GM12878 (cell line): Measurements from ENCODE around the gene STT3B. TPM values are rescaled to one million over a fixed set of nuclear protein-coding genes. Genes with fewer than 3 reads are reported as not detected.

Source experiments
- ATAC-seq: fragments of 200-7000 bp; cut with Tn5 transposase; 3 replicates; pipeline ENCODE4 v1.9.1; 2020; ENCODE audit warnings: mild to moderate bottlenecking, moderate library complexity
- BruUV-seq: library from RNA; stranded (reverse); fragments of 400-500 nt; replicated peaks from 2 replicates; lab custom pipeline; 2021; lab: Mats Ljungman, UMichigan
- CTCF ChIA-PET: fragments of 300-600 bp; sonication (Branson Sonifier 250); formaldehyde crosslinking; extraction: SDS; loops from one replicate; lab custom pipeline; 2021; ENCODE audit warnings: inconsistent platforms; lab: Yijun Ruan, JAX
- POLR2A ChIA-PET: fragments of 350-600 bp; formaldehyde crosslinking; extraction: SDS; loops from one replicate; lab custom pipeline; 2021; ENCODE audit warnings: inconsistent platforms; lab: Charles Lee
- RAD21 ChIA-PET: fragments of 300-600 bp; sonication (Branson Sonifier 250); formaldehyde crosslinking; loops from one replicate; lab custom pipeline; 2023; ENCODE audit warnings: antibody characterized with exemption; ENCODE audit not compliant: unreplicated experiment; lab: Charles Lee
- SMC1A ChIA-PET: fragments of 300-600 bp; sonication (Branson Sonifier 250); formaldehyde crosslinking; loops from one replicate; lab custom pipeline; 2023; ENCODE audit not compliant: unreplicated experiment, uncharacterized antibody; lab: Charles Lee
- DNase-seq: peaks from one replicate; pipeline ENCODE4 v3.0.0-alpha.2; 2011; ENCODE audit warnings: low read depth, low spot score
- FAIRE-seq: peaks from 3 replicates; lab custom pipeline; 2011; peaks lifted over from hg19 to GRCh38; lab: Jason Lieb, UNC
- H2AFZ ChIP-seq: 2 replicates; pipeline ENCODE4 v1.6.0; 2011; ENCODE audit warnings: low read depth, low read length, control low read depth; ENCODE audit not compliant: control insufficient read depth
- H3K27ac ChIP-seq: 2 replicates; pipeline ENCODE4 v1.5.1; 2011; ENCODE audit warnings: control low read depth; ENCODE audit not compliant: control insufficient read depth, insufficient read depth
- H3K27me3 ChIP-seq, 2 experiments: replicated peaks in 1 of 2; 2 replicates each; pipeline versions ENCODE4 v1.6.0 to v1.6.1; 2011; ENCODE audit warnings: low read length in 1 of 2; ENCODE audit not compliant: control insufficient read depth in 2 of 2, insufficient read depth in 2 of 2
- H3K36me3 ChIP-seq, 2 experiments: 2 replicates each; pipeline ENCODE4 v1.5.1; 2011; ENCODE audit warnings: low read length in 1 of 2; ENCODE audit not compliant: control insufficient read depth in 2 of 2, insufficient read depth in 2 of 2
- H3K4me1 ChIP-seq: 2 replicates; pipeline ENCODE4 v1.6.1; 2011; ENCODE audit warnings: mild to moderate bottlenecking, low read length, moderate library complexity, mixed read lengths; ENCODE audit not compliant: control insufficient read depth, insufficient read depth
- H3K4me2 ChIP-seq: 2 replicates; pipeline ENCODE4 v1.6.0; 2011; ENCODE audit warnings: control low read depth; ENCODE audit not compliant: control insufficient read depth, insufficient read depth
- H3K4me3 ChIP-seq: fragments of 200-600 bp; sonication (generic); 2 replicates; pipeline ENCODE4 v1.5.1; 2016
- H3K79me2 ChIP-seq: 2 replicates; pipeline ENCODE4 v1.6.0; 2011; ENCODE audit warnings: low read length; ENCODE audit not compliant: control insufficient read depth, insufficient read depth
- H3K9ac ChIP-seq: 2 replicates; pipeline ENCODE4 v1.8.0; 2011; ENCODE audit warnings: low read length, control low read depth, mixed read lengths; ENCODE audit not compliant: control insufficient read depth, insufficient read depth
- H3K9me3 ChIP-seq: replicated peaks from 3 replicates; pipeline ENCODE4 v1.5.1; 2011; ENCODE audit warnings: mild to moderate bottlenecking, low read length; ENCODE audit not compliant: control insufficient read depth, insufficient read depth
- H4K20me1 ChIP-seq: 2 replicates; pipeline ENCODE4 v1.6.0; 2011; ENCODE audit not compliant: control insufficient read depth, insufficient read depth
- E2F8 ChIP-seq: fragments of 450-650 bp; IDR thresholded peaks from 2 replicates; pipeline ENCODE4 v1.6.1; 2018; ENCODE audit warnings: mild to moderate bottlenecking, low read depth, moderate library complexity; ENCODE audit not compliant: partially characterized antibody
- GABPA ChIP-seq: IDR thresholded peaks from 2 replicates; pipeline ENCODE4 v1.6.1; 2014; ENCODE audit warnings: antibody characterized with exemption, low read depth, mild to moderate bottlenecking, inconsistent platforms
- GATAD2B ChIP-seq: fragments of 450-650 bp; conservative IDR thresholded peaks from 2 replicates; pipeline ENCODE4 v1.6.1; 2017; ENCODE audit warnings: low read depth, mild to moderate bottlenecking, moderate library complexity
- LARP7 ChIP-seq: fragments of 450-650 bp; IDR thresholded peaks from 2 replicates; pipeline ENCODE4 v1.6.1; 2017; ENCODE audit warnings: mild to moderate bottlenecking
- MEF2A ChIP-seq: IDR thresholded peaks from 2 replicates; pipeline ENCODE4 v1.6.1; 2011; ENCODE audit warnings: low read depth, mild to moderate bottlenecking, low read length, moderate library complexity; ENCODE audit not compliant: insufficient read depth
- SIX5 ChIP-seq: IDR thresholded peaks from 2 replicates; pipeline ENCODE4 v1.6.1; 2011; ENCODE audit warnings: mild to moderate bottlenecking, low read depth, low read length, moderate library complexity; ENCODE audit not compliant: severe bottlenecking
- STAT3 ChIP-seq: IDR thresholded peaks from 2 replicates; pipeline ENCODE4 v1.6.1; 2011; ENCODE audit warnings: low read depth, low read length, improper control_type of control experiment
- TCF7 ChIP-seq: IDR thresholded peaks from 2 replicates; pipeline ENCODE4 v1.6.1; 2014; ENCODE audit warnings: antibody characterized with exemption, borderline replicate concordance
- WGBS: methylation state at CpG from one replicate; pipeline ENCODE4 v1.1.6; 2016; ENCODE audit warnings: low lambda C conversion rate; ENCODE audit not compliant: insufficient replicate concordance, insufficient coverage; ENCODE audit errors: missing lambda C conversion rate; 5-methylcytosine and 5-hydroxymethylcytosine counted together
- in situ Hi-C: fragments of 300-500 bp; cut with MboI; formaldehyde crosslinking; loops from 9 replicates; pipeline ENCODE4 v1.14.3; 2018; ENCODE audit warnings: mixed read lengths
- intact Hi-C: fragments of 100-400 bp; cut with micrococcal nuclease; formaldehyde crosslinking; loops from one replicate; pipeline ENCODE4 v1.14.2; 2022; ENCODE audit not compliant: unreplicated experiment
- polyA plus RNA-seq, 11 experiments: library from polyadenylated mRNA; depleted of rRNA in 4 of 11; unstranded in 6 of 11; stranded (reverse) in 5 of 11; fragments of >200 nt; fragmentation: Nextera tagmentation in 4 of 11; fragmentation: Illumina TruSeq in 1 of 11; extraction: Ambion mirVana in 4 of 11; extraction: Trizol in 1 of 11; gene quantifications; 1 replicate in 1 of 11; 2 replicates in 10 of 11; pipeline versions ENCODE4 v1.2.1 to v1.2.3, GENCODE V29; 2011 to 2016; ENCODE audit warnings: inconsistent platforms in 2 of 11, missing spikeins in 2 of 11, low read depth in 1 of 11
- total RNA-seq, 4 experiments: library from RNA; depleted of rRNA in 3 of 4; stranded (reverse); fragments of >200 nt in 3 of 4; fragmentation: Illumina TruSeq in 1 of 4; extraction: Trizol in 1 of 4; gene quantifications; 2 replicates each; pipeline versions ENCODE4 v1.2.1 to v1.2.3, GENCODE V29; 2013 to 2021
- TF ChIP-seq, protein P1 (sequence below): fragments of 450-650 bp; IDR thresholded peaks from 2 replicates; pipeline ENCODE4 v1.6.1; 2017; ENCODE audit warnings: mild to moderate bottlenecking, moderate library complexity
- TF ChIP-seq, protein P2 (sequence below): fragments of 450-650 bp; IDR thresholded peaks from 2 replicates; pipeline ENCODE4 v1.6.1; 2017; ENCODE audit warnings: mild to moderate bottlenecking

Gene STT3B
- total and polyA plus RNA-seq, 10 of the 15 experiments (the other 5 are each of a cell fraction or from before 2014, with no cell fraction given): 19.9 to 208 (median 79.6) TPM

GRCh38 chr3:31580645-31581044, 47.9 kb downstream of the STT3B start:
- Histone ChIP-seq H3K9ac (no peak overlapping the region), H2AFZ (no peak overlapping the region), H4K20me1 (no peaks in the 10 kb centered on the region), H3K36me3 (peaks cover 0 to 13% of the 10 kb centered on the region in 2 experiments; a peak in 3 of 4 replicates), H3K4me2 (no peak overlapping the region), H3K79me2 (peaks cover 46% of the 10 kb centered on the region), H3K9me3 (peaks cover 13% of the 10 kb centered on the region), H3K4me1 (peaks cover 3% of the 10 kb centered on the region), H3K4me3 (no peak overlapping the region), H3K27me3 (no peaks in the 10 kb centered on the region), H3K27ac (no peak overlapping the region)
- intact Hi-C loops (no loop called here), in situ Hi-C loops (no loop called here)
- ChIA-PET CTCF (interaction anchor here (1.2 to 1.3 kb wide), 2 partner anchors 33 to 119 kb away, joined by 3 read pairs; no protein-coding TSS in a partner anchor), POLR2A (interaction anchor here (1.1 kb wide), 1 partner anchor 12 kb away, joined by 3 read pairs; no protein-coding TSS in a partner anchor), RAD21 (interaction anchor here (0.6 to 1.8 kb wide), 3 partner anchors 11 to 334 kb away, joined by 3 to 5 read pairs (median 3); no protein-coding TSS in a partner anchor), SMC1A (interaction anchor here (0.8 to 3.1 kb wide), 6 partner anchors 9 to 49 kb away, joined by 3 to 17 read pairs (median 4); no protein-coding TSS in a partner anchor)
- WGBS: 100% methylated on average over 2 of the region's 2 CpGs
- BruUV-seq: no TSS peak
- no peak for DNase-seq
- FAIRE-seq: no peak
- no peak for ATAC-seq
- TF ChIP-seq SIX5 (no peak), E2F8 (no peak), GABPA (no peak), MEF2A (no peak), LARP7 (no peak), GATAD2B (no peak), STAT3 (no peak), TCF7 (no peak)
- TF ChIP-seq, protein P1, sequence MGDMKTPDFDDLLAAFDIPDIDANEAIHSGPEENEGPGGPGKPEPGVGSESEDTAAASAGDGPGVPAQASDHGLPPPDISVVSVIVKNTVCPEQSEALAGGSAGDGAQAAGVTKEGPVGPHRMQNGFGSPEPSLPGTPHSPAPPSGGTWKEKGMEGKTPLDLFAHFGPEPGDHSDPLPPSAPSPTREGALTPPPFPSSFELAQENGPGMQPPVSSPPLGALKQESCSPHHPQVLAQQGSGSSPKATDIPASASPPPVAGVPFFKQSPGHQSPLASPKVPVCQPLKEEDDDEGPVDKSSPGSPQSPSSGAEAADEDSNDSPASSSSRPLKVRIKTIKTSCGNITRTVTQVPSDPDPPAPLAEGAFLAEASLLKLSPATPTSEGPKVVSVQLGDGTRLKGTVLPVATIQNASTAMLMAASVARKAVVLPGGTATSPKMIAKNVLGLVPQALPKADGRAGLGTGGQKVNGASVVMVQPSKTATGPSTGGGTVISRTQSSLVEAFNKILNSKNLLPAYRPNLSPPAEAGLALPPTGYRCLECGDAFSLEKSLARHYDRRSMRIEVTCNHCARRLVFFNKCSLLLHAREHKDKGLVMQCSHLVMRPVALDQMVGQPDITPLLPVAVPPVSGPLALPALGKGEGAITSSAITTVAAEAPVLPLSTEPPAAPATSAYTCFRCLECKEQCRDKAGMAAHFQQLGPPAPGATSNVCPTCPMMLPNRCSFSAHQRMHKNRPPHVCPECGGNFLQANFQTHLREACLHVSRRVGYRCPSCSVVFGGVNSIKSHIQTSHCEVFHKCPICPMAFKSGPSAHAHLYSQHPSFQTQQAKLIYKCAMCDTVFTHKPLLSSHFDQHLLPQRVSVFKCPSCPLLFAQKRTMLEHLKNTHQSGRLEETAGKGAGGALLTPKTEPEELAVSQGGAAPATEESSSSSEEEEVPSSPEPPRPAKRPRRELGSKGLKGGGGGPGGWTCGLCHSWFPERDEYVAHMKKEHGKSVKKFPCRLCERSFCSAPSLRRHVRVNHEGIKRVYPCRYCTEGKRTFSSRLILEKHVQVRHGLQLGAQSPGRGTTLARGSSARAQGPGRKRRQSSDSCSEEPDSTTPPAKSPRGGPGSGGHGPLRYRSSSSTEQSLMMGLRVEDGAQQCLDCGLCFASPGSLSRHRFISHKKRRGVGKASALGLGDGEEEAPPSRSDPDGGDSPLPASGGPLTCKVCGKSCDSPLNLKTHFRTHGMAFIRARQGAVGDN: no peak
- TF ChIP-seq, protein P2, sequence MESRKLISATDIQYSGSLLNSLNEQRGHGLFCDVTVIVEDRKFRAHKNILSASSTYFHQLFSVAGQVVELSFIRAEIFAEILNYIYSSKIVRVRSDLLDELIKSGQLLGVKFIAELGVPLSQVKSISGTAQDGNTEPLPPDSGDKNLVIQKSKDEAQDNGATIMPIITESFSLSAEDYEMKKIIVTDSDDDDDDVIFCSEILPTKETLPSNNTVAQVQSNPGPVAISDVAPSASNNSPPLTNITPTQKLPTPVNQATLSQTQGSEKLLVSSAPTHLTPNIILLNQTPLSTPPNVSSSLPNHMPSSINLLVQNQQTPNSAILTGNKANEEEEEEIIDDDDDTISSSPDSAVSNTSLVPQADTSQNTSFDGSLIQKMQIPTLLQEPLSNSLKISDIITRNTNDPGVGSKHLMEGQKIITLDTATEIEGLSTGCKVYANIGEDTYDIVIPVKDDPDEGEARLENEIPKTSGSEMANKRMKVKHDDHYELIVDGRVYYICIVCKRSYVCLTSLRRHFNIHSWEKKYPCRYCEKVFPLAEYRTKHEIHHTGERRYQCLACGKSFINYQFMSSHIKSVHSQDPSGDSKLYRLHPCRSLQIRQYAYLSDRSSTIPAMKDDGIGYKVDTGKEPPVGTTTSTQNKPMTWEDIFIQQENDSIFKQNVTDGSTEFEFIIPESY: no peak
